Stimulated activated CD4-positive, alpha-beta T cell treated with anti-CD3 and anti-CD28 coated beads, Interleukin-12 subunit alpha, Interleukin-12 subunit beta, amount 100 ng/mL, for 48 hours (primary cell): ENCODE measurements around the gene GOSR1.
"Not testable (repeated sequence)": the region's sequence is repeated elsewhere in the genome, so short reads cannot be mapped to it uniquely, and the experiment has no call there.

Experiments used
- DNase-seq, 3 donors: peaks; one replicate each; pipeline ENCODE4 v3.0.0-alpha.2; 2020; ENCODE audit warnings: low read depth in 2 of 3, low spot score in 1 of 3

Gene GOSR1

DNA sequence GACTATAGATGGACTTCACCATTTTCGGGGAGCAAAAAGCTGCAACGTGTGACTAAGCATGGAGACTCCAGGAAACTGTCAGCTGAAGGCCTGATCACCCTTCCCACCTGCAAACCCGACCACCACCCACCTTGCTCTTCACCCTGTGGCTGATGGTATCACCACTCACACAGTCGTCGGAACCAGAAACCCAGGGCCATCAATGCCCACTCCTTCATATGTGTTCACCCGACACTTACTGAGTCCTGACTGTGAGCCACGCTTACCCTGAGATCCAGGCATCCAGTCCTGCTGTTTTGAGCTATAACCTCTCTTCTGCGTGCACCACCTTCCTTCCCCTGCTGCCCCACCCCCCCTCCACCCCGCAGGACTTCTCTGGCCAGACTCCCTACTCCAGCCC, 97.1 kb downstream of the GOSR1 start:
- not testable (repeated sequence) for DNase-seq

DNA sequence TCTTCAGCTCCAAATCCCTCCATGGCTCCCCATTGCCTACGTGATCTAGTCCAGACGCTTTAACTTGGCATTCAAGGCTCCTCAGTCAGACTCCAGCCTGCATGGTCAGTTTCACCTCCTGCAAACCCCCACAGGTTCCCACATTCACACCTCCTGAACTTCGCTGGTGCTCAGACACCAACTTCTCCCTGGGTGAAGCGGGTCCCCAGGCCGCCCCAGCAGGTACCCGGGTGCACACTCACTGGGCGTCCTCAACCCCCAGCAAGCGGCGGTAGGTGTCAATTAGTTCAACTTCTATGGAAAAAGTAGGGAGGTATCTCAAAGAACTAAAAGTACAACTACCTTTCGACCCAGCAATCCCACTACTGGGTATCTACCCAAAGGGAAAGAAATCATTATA, 97.6 kb downstream of the GOSR1 start:
- DNase-seq = not testable (repeated sequence)

DNA sequence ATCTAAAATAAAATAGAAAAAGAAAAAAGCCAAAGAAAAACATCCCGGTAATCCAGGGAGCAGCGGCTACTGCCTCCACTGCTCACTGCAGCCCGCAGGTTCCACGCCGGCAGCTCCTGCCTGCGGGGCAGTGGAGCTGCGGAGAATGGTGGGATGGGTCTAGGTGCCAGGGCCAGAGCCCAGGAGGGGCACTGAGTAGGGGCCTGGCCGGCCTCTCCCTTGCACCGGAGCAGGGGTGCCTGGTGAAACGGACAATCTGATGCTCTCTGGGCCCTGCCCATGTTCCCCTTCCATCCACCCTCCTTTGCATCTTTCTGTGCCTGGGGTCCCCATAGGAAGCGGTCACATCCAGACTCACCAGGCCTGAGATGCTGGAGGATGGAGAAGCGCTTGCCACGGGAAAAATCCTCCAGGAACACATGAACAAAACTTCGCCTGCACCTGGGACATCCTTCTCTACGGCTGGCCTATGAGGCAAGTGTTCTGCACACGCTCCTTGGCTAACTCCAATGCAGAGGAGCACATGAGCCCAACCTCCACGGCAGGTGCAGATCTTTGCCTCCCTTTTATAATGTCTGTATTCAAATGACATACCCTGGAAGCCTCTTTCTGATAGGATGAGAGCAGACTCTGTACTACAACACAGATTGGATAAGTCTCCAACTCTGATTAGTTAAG, 98.6 kb downstream of the GOSR1 start:
- DNase-seq = not testable (repeated sequence)

DNA sequence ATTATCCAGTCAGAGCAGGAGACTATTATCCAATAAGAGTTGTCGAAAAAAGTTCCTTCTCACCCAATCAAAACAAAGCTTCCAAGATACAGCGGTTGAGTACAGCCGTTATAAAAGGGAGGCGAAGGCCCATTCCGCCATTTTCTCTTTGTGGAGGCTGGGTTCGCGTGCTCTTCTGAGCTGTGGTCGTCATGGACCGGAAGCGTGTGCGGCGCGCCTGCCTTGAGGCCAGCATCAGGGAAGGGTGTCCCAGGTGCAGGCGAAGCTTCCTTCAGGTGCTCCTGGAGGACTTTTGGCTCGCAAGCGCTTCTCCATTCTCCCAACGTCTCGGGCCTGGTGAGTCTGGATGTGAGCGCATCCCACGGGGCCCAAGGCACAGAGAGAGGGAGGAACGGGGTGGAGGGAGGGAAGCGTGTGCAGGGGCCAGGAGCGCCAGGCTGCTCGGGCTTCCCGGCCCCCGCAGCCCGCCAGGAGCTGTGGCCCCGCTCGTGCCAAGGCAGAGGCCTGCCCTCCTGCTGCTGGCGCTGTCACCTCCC, 99.2 kb downstream of the GOSR1 start:
- no peak for DNase-seq
